CD4-positive, alpha-beta T cell treated with Interferon gamma for 1 hour (primary cell): ENCODE data around the gene ANKRD13B.
"Not testable (repeated sequence)": the region's sequence is repeated elsewhere in the genome, so short reads cannot be mapped to it uniquely, and the experiment has no call there.

ENCODE experiments used
- DNase-seq: peaks from one replicate; pipeline ENCODE4 v3.0.0-alpha.2; 2020

The ANKRD13B gene

DNA sequence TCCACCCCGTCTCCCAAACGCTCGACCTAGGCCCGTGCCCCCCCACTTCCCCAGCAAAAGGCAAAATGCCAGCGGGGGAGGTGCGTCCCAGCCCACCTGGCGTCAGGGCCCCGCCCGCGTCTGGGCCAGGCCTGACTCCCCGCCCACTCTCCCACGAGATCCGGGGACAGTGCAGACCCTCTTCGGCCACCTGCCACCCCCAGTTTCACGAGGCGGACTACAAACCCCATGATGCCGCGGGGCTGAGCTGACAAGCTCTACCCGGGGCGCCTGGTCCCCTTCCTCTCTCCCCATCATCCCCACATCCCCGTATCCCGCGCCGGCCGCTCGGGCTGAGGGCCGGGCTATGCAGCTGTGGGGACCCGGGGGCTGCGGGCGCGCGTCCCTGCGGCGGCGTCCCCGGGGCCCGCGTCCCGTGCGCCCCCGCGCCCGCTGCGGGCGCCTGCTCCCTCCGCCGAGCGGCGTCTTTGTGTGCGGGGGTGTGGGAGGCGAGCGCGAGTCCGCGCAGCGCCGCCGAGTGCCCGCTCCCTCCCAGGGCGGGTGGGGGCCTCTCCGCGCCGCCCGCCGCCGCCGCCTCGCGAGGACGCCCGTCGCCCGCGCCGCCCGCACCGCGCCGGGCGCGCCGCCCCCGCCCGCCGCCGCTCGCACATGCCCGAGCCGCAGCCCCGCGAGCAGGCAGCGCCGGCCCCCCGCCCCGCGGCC, at the start of gene ANKRD13B:
TSS of gene ANKRD13B (plus strand) at position 283 of the 702 bp plus-strand sequence. CDS start 490 bp downstream, outside the sequence.
- DNase-seq = no peak

DNA sequence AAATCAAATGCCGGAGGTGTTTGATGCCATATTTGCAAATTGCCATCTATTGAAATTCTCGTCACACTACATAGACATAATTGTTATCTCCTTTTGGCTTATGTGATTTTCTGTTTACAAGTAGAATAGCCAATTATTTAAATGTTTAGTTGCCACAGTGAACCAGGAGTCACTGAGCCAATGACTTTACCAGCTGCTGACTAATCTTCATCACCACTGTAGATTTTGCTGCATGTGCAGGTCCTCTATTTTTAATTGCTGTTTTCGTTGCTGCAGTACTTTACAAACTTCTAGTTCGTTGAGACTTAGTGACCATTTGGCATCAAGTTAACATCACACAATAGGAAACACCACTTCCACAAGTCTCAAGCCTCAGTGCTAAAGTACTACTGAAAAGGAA, 48.9 kb upstream of the ANKRD13B start:
- no peak for DNase-seq

DNA sequence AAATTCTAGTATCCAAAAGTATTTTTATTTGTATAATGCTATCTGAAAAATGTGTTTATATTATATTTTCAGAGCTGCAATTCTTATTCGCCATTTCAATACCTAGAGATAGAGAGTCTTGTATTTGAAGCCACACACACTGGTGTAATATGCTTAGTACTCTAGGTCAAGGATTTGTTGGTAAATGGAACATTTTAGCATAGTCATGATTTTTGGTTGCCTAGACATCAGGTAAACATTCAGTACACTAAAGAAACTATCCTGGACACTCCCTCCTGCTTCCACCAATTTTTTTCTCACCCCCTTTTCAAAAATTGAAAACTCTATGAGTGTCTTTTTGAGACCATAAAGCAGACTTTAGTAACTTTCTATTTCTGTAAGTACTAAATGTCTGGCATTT, 46.8 kb upstream of the ANKRD13B start:
- DNase-seq = no peak

DNA sequence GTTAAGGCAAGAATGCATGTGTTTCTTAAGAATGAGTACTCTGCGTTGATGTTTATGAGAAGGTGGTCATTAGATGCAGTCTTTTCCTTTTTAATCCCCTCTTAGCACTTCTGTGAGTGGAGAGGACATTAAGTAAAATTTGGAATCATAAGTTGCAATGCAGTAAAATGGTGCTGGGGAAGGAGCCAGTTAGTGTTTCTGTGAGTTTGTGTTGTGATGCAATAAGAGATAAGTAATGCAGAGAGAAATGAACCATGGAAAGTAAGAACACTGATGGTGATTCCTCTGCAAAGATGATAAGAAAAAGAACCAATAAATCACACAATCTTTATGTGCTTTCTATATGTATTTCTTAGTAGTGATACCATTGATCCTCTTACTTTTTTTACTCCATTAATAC, 46.1 kb upstream of the ANKRD13B start:
- DNase-seq = no peak

DNA sequence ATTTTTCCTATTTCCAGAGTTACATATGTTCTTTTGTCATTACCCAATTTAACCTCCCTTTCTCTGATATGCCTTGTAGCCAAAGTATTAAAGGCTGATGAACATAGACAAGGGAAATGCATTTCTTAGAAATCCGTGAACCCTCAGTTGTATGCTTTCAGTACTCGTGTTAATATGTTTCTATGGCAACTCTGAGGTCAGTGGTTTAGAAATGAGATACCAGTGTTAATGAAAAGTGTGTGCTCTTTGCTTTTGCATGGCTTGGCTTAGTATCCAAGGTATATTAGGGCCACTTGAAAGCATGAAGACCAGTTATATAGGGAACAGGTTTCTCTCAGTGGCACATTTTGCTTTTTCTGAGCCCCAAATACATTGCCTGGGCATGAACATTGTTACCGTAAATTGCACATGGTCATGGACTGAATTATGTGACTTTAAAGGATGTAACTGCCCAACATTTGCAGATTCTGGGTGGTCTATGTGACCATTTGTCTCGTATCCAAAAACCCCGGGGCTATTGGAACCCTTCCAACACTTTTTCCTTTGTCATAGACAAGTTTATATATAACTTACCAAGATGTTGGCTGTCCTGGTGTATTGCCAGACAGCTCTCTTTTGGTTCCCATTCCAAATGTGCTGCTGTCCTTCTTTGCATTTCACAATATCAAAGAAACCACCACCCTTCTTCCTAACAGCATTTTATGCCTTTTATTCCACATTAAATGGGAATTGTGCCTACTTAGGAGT, 43.6 kb upstream of the ANKRD13B start:
- no peak for DNase-seq

DNA sequence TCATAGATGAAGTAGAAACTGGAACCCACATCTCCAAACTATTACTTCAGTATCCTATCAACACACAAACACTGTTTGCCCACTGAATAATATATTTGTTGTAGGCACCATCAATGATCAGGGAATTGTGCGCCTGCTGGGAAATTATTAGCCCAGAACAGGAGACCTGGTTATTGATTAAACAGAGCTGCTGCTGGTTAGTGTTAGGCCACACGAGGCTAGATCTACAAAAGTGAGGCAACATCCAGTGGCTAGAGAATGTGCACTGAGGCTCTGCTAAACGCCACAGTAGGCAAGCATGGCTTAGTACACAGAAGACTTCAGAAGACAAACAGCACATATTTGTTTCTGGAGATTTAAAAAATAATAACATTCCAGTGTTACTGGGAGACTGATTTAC, 37.1 kb upstream of the ANKRD13B start:
- DNase-seq = no peak

DNA sequence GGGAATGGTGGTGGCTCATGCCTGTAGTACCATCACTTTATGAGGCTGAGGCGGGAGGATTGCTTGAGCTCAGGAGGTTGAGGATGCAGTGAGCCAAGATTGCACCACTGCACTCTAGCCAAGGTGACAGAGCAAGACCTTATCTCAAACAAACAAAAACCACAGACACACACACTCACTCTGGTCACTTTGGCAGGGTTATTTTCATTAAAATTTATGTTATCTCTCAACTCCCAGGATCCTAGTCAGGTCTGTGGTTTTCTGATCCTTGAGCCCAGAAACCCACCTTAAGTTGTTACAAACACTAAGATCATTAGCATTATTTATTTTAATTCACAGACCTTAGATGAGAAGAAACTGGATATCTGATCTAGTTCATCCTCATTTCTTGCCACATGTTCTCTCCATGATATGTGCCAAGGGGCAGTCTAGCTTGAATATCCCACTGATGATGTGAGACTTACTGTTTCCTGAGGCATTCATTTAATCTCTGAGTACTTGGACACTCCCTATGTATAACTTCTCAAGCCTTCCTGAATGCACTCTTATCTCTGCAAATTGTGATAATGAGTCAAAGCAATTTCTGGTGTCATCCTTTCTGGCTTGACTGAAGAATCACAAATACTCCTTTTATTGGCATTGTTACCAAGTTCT, 35.7 kb upstream of the ANKRD13B start:
- DNase-seq = no peak

DNA sequence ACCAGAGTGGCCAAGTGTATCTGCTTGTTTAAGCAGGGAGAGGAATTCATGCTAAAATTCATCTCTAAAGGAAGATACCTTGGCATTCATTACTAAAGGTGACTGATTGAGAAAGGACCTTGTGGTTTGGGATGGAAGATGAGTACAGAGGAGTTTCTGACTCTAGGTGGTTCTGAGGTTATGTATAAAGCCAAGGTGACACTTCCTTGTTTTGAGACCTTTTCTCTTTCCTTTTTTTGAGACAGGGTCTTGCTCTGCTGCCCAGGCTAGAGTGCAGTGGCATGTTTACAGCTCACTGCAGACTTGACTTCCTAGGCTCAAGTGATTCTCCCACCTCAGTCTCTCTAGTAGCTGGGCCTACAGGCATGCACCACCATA, 35.2 kb upstream of the ANKRD13B start:
- DNase-seq = no peak

DNA sequence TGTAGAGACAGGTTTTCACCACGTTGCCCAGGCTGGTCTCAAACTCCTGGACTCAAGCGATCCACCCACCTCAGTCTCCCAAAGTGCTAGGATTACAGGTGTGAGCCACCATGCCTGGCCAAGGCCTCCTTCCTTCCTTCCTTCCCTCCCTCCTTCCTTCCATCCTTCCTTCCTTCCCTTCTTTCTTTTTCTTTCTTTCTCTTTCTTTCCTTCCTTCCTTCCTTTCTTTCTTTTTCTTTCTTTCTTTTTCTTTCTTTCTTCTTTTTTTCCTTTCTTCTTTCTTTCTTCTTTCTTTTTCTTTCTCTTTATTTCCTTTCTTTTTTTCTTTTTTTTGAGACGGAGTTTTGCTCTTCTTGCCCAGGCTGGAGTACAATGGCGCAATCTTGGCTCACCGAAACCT, 34.8 kb upstream of the ANKRD13B start:
- not testable (repeated sequence) for DNase-seq

DNA sequence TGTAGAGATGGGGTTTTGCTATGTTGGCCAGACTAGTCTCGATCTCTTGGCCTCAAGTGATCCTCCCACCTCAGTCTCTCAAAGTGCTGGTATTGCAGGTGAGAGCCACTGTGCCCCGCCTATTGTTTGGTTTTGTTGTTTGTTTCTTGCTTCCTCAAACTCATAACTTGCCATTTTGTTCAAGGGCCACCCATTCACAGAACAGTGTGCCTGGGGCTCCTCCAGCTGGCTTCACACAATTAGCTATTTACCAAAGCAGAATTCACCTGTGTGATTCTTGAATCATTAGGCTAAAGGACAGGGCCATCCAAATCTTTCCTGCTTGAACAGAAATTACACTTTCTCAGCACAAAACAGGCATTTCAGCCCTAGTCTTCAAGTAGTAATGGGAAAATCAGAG, 33.3 kb upstream of the ANKRD13B start:
- no peak for DNase-seq

DNA sequence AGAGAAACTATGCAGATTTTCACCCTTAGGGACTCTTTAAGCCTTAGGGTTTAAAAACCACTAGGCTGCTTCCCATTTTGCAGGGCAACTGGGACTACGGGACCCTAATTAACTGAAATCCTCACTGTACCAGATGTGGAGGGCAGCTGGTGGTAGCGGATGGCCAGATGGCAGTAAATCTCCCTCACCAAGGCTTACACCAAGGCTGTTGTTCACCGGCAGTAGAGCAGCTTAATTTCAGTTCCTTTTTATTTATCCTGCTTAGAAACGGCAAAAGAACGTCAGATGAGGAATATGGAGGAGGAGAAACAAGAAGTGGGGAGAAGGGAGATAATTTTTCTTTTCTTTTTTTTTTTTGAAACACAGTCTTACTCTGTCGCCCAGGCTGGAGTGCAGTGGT, 32.6 kb upstream of the ANKRD13B start:
- DNase-seq = peak; percentile 18

DNA sequence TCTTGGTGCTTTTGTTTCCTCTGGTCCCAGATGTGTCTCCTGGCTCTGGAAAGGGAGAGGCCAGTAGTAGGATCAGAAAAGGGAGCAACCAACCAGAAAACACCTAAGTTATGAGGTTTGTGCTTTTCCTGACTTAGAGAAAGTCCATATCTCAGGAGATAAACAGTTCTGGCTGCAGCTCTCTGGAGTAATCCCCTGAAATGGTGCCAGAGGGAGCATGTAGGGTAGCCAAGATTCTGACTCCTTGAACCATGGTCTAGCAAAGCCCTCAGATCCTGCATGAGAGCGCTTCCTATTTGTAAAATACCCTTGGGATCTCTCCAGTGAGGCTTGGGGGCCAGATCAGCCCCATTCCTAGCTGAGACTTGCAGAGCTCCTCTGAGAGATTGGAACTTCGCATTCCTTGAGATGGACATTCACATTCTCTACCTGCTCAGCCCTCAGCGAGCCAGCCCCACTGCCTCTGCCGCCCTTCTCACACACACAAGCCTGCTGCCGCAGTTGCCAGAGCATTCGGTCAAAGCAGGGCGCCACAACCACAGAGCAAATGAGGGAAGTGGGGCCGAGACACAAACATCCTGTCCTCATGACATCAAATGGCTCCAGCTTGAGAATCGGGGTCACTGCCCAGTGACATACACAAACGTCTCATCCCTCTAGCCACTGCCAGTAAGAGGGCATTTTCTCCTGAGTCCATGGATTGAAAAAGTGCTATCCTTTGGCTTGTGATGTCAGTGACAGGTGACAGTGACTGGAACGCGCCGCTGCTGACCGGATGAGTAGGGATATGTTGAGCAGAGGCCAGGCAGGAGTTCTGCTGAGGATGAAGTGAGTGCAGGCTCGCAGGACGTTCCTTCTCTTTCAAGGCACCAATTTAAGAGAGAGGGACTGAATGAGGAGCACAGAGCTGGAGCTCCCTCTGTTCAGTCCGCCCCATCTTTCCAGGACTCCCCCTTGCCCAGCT, 31.1 kb upstream of the ANKRD13B start:
- peak; percentile 61 for DNase-seq

DNA sequence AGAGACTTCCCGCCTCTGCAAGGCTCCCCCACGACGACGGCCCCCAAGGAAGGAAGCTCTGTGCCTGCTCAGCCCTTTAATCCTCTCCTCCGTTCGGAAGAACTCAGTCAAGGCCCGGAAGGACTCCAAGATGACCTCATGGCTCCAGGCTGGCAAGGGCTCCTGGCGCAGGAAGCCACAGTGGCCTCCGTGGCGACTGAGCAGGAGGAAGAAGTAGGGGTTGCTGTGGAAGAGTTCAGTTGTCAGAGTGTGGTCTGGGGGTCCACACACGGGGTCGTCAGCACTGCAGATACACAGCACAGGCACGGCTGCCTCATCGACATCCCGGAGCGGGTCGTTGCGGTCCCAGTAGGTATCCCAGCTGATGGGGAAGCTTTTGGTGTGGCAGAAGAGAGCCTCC, 30.3 kb upstream of the ANKRD13B start:
- no peak for DNase-seq

DNA sequence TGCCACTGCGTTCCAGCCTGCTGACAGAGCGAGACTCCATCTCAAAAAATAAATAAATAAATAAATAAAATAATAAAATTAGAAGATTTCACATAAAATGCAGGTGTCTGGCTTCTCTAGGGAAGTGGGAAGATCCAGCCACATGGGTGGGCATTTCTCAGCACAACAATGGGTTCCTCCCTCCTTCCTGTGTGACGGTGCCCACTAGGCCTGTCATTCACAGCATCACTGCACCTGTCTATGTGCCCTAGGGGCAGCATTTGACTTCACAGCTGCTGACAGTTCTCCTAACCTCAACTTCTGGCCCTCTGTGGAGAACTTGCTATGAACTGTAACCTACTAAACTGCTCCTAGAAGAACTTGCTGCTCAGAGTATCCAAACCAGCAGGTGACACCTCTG, 29.1 kb upstream of the ANKRD13B start:
- peak; percentile 41 for DNase-seq

DNA sequence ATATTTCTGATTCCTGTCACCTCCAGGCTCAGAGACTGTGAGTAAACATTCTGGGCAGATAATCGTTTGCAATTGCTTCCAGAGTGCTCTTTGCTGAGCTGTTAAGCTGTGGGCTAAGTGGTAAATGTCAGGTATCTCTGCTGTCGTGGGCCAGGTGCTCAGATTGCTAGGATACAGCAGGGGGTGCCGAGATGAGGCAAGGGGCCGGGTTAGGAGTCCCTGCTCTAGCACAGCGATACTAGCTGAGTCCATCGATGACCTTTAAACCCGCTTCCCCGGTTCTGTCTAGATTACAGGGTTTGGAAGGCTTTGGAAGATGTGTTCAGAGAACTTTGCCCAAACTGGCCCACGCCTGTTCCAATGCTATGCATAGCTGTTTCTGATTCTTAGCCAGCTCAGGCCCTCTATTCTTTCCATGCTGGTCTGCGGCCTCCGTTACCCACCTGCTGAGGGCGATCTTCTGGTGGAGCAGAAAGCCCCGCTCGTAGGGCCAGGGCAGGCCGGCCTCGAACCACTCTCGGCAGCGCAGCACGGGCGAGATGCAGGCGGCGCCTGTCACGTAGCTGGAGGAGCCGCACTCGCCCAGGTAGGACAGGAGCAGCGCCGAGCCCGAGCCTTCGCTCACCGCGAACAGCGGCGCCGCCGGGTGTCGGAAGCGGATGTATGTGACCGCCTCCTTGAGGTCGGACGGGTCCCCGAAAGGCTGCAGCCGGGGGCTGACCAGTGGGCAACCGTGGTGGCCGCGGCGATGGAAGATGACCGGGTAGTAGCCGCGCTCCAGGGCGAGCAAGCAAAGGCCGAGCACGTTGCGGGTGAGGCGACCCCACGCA, 27.1 kb upstream of the ANKRD13B start:
- DNase-seq = peak; percentile 53

DNA sequence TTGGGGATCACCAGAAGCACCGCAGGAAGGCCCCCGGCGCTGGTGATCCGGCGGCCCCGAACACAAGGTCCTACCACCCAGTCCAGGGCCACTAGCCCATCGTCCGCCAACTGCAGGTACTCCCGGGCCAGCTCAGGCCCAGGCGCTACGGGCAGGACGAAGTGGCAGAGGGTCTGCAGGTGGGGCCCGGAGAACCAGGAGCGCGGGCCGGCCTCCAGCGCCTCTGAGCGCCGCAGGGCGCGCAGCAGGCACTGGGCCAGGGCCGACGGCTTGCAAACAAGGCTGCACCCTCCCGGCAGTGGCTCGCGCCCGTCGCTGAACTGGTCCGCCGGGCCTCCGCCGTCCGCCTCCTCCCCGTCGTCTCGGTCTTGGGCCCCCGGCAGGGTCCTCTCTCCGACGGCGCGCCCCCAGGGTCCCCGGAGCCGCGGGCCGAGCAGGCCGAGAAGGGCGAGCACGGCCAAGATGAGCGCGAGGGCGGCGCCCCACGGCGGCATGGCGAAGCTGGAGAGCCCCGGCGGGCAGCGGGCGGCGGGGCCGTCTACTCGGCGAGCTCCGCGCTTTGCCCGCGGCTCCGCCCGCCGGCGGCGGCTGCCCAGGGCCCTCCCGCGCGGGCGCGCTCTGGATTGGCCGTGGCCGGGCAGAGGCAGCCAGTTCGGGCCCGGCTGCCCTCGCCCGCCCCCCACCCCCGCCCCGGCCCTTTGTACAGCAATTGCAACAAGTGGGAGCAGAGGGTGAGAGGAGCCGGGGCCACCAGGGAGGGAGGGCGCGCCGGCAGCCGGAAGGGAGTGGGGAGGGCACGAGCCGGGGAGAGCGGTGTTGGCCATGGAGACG, 26.2 kb upstream of the ANKRD13B start, which contains the start of gene ABHD15:
TSS of gene ABHD15 (minus strand) at position 565 of the 831 bp plus-strand sequence. CDS start at position 494, 71 bp downstream.
- peak; percentile 52 for DNase-seq

DNA sequence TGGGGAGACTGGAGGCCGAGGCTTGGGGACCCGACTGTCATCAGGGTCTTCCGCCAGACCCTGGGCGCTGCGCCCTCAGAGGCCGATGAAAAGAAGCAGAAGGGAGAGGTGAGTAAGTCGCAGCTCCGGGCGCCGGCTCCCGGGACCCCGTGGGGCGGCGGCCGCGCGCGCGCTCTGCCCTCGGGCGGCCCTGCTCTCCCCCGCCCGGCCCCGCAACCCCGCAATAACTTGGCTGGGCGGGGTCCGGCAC, 25.7 kb upstream of the ANKRD13B start:
- DNase-seq = no peak

DNA sequence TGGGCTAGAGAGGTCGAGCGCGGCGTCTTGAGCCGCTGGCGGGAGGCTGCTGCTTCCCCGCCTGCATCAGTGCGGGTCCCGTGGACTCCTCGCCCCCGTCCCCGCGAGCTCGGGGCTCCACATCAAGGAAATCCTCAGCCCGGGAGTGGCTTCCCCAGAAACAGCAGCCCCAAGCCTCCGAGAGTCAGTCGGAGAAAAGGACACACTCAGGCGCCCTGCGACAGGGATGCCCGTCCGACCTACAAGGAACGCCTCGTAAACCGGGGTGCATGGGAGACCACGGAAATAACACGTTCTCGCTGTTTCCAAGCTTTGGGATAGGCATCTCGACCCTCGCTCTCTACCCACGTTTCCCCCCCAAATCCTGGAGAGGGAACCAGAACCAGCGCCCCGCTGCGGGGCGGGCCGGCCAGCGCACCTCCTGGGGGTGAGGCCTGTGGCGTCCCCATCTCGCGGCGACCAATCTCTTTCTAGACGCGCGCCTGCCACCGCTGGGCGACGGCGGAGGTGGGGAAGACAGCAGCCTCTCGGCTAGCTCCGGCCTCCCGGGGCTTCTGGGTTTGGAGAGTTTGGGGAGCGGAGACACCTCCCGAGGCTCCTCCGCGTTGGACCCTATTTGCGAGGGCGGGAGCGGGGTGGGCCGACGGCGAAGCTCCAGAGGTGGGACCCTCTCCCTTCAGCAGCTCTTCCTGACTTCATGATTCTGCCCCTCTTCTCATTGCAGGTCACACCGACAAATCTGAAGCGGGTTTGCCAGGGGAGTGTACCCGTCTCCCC, 25.2 kb upstream of the ANKRD13B start:
- peak; percentile 75 for DNase-seq

DNA sequence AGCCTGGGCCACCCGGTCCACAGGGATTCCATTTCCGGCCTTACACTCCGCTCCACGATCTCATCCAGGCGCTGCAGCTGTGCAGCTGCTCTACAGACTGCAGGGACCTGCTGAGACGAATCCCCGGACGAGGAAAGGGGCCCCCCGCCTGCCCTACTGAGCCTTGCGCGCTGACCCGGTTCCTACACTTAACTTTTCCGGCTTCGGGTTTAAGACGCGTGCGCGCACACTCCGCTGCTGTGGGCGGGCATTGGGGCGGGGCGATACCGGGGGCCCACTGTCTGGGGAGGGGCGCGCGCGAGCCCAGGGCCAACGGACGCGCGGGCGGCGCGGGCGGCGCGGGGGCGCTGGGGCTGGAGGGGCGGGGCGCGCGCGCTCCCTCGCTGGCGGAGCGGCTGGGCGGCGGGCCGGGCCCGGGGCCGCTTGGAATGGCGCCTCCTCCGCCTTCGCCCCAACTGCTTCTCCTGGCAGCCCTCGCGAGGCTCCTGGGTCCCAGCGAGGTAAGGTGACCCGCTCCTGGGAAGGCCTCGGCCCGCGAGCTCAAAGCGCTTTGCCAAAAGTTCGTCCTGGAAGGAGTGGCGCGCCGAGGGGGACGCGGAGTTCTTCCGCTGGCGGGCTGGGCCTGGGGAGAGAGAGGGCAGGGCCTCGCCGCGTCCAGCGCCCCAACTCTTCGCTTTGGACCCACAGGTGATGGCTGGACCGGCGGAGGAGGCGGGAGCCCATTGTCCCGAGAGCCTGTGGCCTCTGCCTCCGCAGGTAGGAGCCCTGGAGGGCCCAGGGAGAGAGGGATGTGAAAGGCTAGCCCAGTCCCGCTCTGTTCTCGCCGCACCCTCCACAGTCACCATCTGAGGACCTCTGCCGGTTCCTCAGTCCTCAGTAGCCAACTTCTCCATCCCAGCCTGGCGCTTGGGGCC, 24.3 kb upstream of the ANKRD13B start, which contains the start of gene TP53I13:
TSS of gene TP53I13 (plus strand) at position 371 of the 914 bp plus-strand sequence. CDS start at position 429, 58 bp downstream.
- DNase-seq = peak; percentile 86
